Spleen (tissue), 13 donors: ENCODE results near the gene RIBC2. TPM values are rescaled to one million over a fixed set of nuclear protein-coding genes. Genes with fewer than 3 reads are reported as not detected.
A peak's percentile ranks its signal among the peaks of the same experiment; 100 is the strongest.
"Not testable (repeated sequence)": the region's sequence is repeated elsewhere in the genome, so short reads cannot be mapped to it uniquely, and the experiment has no call there.

Experiments
- DNase-seq: peaks from one replicate; pipeline ENCODE4 v3.0.0-alpha.2; 2020
- H3K27ac ChIP-seq, 8 donors: fragments of 200-600 bp; sonication (generic) in 7 of 8; 1 replicate in 4 of 8; 2 replicates in 4 of 8; pipeline versions ENCODE4 v1.5.0 to v1.8.0; 2016 to 2021; ENCODE audit warnings: inconsistent platforms in 4 of 8, mild to moderate bottlenecking in 4 of 8, moderate library complexity in 1 of 8
- H3K27me3 ChIP-seq, 7 donors: fragments of 200-600 bp; sonication (generic) in 6 of 7; replicated peaks in 1 of 7; 1 replicate in 4 of 7; 2 replicates in 3 of 7; pipeline versions ENCODE4 v1.5.0 to v1.8.0; 2016 to 2021; ENCODE audit warnings: inconsistent platforms in 3 of 7, mild to moderate bottlenecking in 1 of 7
- H3K36me3 ChIP-seq, 6 donors: fragments of 200-600 bp; sonication (generic) in 5 of 6; 1 replicate in 4 of 6; 2 replicates in 2 of 6; pipeline versions ENCODE4 v1.5.0 to v1.8.0; 2016 to 2021; ENCODE audit warnings: inconsistent platforms in 2 of 6
- H3K4me1 ChIP-seq, 6 donors: fragments of 200-600 bp; sonication (generic) in 5 of 6; 1 replicate in 3 of 6; 2 replicates in 3 of 6; pipeline versions ENCODE4 v1.5.0 to v1.8.0; 2016 to 2021; ENCODE audit warnings: inconsistent platforms in 3 of 6
- H3K4me3 ChIP-seq, 8 donors: fragments of 200-600 bp; sonication (generic) in 7 of 8; 1 replicate in 4 of 8; 2 replicates in 4 of 8; pipeline versions ENCODE4 v1.5.0 to v1.8.0; 2016 to 2021; ENCODE audit warnings: inconsistent platforms in 4 of 8, mild to moderate bottlenecking in 4 of 8, moderate library complexity in 2 of 8
- H3K9me3 ChIP-seq, 8 donors: fragments of 200-600 bp; sonication (generic) in 7 of 8; 1 replicate in 4 of 8; 2 replicates in 4 of 8; pipeline versions ENCODE4 v1.5.0 to v1.8.0; 2016 to 2021; ENCODE audit warnings: inconsistent platforms in 4 of 8
- CTCF ChIP-seq, 11 experiments: fragments of 200-600 bp in 7 of 11; fragments of 450-650 bp in 4 of 11; sonication (generic) in 4 of 11; IDR thresholded peaks in 8 of 11; conservative IDR thresholded peaks in 3 of 11; 1 replicate in 7 of 11; 2 replicates in 4 of 11; pipeline versions ENCODE4 v1.4.0 to v1.8.0; 2016 to 2021; ENCODE audit warnings: antibody characterized with exemption in 11 of 11, inconsistent platforms in 4 of 11, mild to moderate bottlenecking in 1 of 11
- POLR2A ChIP-seq, 3 donors: fragments of 450-650 bp; IDR thresholded peaks; one replicate each; pipeline ENCODE4 v1.5.1; 2017; ENCODE audit warnings: antibody characterized with exemption in 3 of 3, mild to moderate bottlenecking in 1 of 3
- POLR2AphosphoS5 ChIP-seq, 3 donors: sonication (generic); formaldehyde crosslinking; IDR thresholded peaks; one replicate each; pipeline ENCODE4 v1.5.1; 2017; ENCODE audit warnings: antibody characterized with exemption in 3 of 3
- WGBS, 5 donors: extraction: QIAGEN DNeasy Blood & Tissue Kit in 3 of 5; methylation state at CpG; one replicate each; pipeline versions ENCODE4 v1.1.5 to v1.1.7; 2013 to 2018; 5-methylcytosine and 5-hydroxymethylcytosine counted together
- intact Hi-C: fragments of 100-400 bp; cut with DNase I; formaldehyde crosslinking; loops from one replicate; pipeline ENCODE4 v1.15.0; 2023; ENCODE audit warnings: low total_unique reads
- long read RNA-seq, 2 donors: transcript quantifications; one replicate each; lab custom pipeline, GENCODE V29; 2026
- polyA plus RNA-seq, 3 donors: library from polyadenylated mRNA; stranded (reverse); fragments of 200-250 nt; gene quantifications; one replicate each; pipeline ENCODE4 v1.2.1, GENCODE V29; 2013
- total RNA-seq, 7 donors: library from RNA; depleted of rRNA in 3 of 7; stranded (reverse); fragments of >200 nt in 3 of 7; fragmentation: NEBNext Ultra II Directional in 4 of 7; extraction: Animal tissue kit (Norgen Biotek cat#: 25700) in 4 of 7; gene quantifications; one replicate each; pipeline versions ENCODE4 v1.1.0 to v1.2.1, GENCODE V29; 2016 to 2021
- donor health status: healthy with polysubstance abuse.
- donor health status: DM: no; HTN: no; CAD: no; lungs with moderate emphysema.
- donor health status: DM: no; HTN: no; CAD: no.
- donor health status: Bipolar disorder and iron deficiency.
- donor health status: healthy.
- donor health status: DM: no; HTN: no; CAD: no.
- donor health status: DM: yes; HTN: yes; CAD: no.

Gene RIBC2
- total RNA-seq (under 1 TPM in 3 of 7 donors, not detected in 4; 0.27 to 0.83 (median 0.38) TPM), polyA plus RNA-seq (under 1 TPM; 0.30 to 0.48 (median 0.36) TPM)
- long read RNA-seq, donor 1: 0 reads
- long read RNA-seq, donor 2: 0 reads

DNA sequence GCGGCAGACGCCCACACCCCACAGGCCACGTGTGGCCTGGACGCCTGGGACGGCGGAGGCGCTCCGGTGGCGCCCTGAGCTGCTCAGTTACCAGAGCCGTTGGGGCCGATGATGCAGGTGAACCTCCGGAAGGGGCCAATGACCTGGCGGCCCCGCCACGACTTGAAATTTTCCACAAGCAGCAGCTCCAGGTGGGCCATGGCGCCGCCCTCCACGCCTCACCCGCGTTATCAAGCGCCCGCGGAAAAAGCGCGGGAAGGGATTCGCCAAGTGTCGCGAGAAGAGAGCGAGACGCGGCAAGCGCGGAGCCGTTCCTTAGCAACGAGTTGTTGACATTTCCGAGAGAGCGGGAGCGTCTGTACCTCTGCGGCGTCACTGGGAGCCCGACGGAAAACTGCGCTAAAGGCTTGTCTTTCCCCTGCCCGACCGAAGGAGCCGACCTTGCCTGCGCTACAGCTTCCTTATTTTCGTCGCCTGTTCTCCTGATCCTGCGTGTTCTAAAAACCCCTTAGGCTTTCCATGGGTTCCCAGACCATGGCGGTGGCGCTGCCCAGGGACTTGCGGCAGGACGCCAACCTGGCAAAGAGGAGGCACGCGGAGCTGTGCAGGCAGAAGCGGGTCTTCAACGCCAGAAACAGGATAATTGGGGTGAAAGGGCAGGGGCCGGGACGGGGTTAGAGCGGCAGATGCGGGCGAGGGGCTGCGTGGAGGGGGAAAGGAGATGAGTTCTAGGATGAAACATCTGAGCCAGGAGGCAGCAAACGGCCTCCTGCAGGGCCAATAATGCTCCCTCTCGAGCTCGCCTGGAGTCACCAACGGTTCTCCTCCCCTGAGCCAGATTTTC, at the start of gene RIBC2, which contains the start of gene SMC1B:
Gene RIBC2, plus strand, starts transcription at position 326 of the 844 bp plus-strand sequence. Its CDS starts 194 bp downstream, at position 520.
Gene SMC1B, minus strand, starts transcription at position 232 of the 844 bp plus-strand sequence. Its CDS starts 32 bp downstream, at position 200.
- H3K4me3 ChIP-seq: peak within 1 kb of the TSS; percentile 20 to 69 (median 43)
- no peaks in the 10 kb centered on the region for H3K9me3 ChIP-seq
- peak; percentile 88 for DNase-seq
- intact Hi-C loops: no loop called here
- 7 to 16% (median 11%) methylated on average over 38 to 68 of the region's 68 CpGs for WGBS, 5 donors
- TF ChIP-seq POLR2A (IDR thresholded peaks at IDR 0.05) (no peak), POLR2AphosphoS5 (IDR thresholded peaks at IDR 0.05) (peak in 2 of 3 donors; percentile 34 to 53), CTCF (IDR thresholded peaks at IDR 0.05 in 8 of 11, conservative IDR thresholded peaks at IDR 0.05 in 3 of 11) (peak in 1 of 11 experiments; percentile 7)
- no peaks in the 10 kb centered on the region for H3K36me3 ChIP-seq
- H3K27me3 ChIP-seq: peaks cover 0 to 29% (median 0%) of the 10 kb centered on the region in 7 donors
- peaks cover 5 to 18% (median 15%) of the 10 kb centered on the region in 6 donors for H3K4me1 ChIP-seq
- no peak within 1 kb of the TSS for H3K27ac ChIP-seq

DNA sequence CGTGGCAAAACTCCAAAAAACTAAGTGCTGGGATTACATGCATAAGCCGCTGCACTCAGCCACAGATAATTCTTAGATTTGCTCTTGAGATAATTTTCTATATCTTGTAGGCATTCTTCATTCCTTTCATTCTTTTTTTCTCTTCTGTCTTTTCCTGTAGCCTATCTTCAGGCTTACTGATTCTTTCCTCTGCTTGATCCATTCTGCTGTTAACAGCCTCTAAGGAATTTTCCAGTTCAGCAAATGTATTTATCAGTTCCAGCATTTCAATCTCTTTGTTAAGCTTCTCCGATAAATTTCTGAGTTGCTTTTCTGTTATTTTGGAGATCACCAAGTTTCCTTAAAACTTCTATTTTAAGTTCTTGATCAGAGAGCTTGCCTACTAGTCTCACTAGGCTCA, 46.8 kb upstream of the RIBC2 start:
- DNase-seq: no peak
- Histone ChIP-seq H3K4me1 (no peaks in the 10 kb centered on the region), H3K9me3 (peaks cover 0 to 23% (median 20%) of the 10 kb centered on the region in 8 donors), H3K27me3 (peaks cover 0 to 8% (median 0%) of the 10 kb centered on the region in 7 donors), H3K4me3 (no peak overlapping the region), H3K36me3 (no peaks in the 10 kb centered on the region), H3K27ac (no peak overlapping the region)
- intact Hi-C loops: no loop called here
- TF ChIP-seq POLR2A (IDR thresholded peaks at IDR 0.05): no peak
- no peak for TF ChIP-seq POLR2AphosphoS5 (IDR thresholded peaks at IDR 0.05)
- no peak for TF ChIP-seq CTCF (IDR thresholded peaks at IDR 0.05 in 8 of 11, conservative IDR thresholded peaks at IDR 0.05 in 3 of 11)
- WGBS, 5 donors: 79 to 89% (median 86%) methylated on average over 3 of the region's 3 CpGs

DNA sequence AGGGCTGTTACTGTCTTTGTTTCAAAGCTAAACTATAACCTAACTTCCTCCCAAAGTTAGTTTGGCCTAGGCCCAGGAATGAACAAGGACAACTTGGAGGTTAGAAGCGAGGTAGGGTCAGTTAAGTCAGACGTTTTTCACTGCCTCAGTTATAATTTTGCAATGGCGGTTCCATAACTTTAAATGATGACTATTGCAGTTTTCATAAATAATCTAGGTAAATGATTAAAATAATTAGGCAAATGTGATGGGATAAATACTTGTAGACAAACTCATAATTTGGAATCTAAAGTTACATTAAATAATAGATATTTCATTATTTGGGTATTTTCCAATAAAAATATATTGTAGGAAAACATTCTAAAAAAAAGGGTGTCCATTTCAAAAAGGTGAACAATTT, 39.9 kb upstream of the RIBC2 start:
- H3K36me3 ChIP-seq, H3K27me3 ChIP-seq, DNase-seq, H3K4me1 ChIP-seq, intact Hi-C loops, H3K4me3 ChIP-seq, H3K27ac ChIP-seq, H3K9me3 ChIP-seq: not testable (repeated sequence)
- 83 to 88% (median 85%) methylated on average over 3 of the region's 3 CpGs for WGBS, 5 donors

- Histone ChIP-seq H3K27ac (no peak overlapping the region), H3K36me3 (no peaks in the 10 kb centered on the region), H3K4me3 (no peak overlapping the region), H3K9me3 (no peaks in the 10 kb centered on the region), H3K4me1 (peaks cover 0 to 5% (median 0%) of the 10 kb centered on the region in 6 donors), H3K27me3 (no peaks in the 10 kb centered on the region)
- no peak for DNase-seq
- intact Hi-C loops: no loop called here
- 55 to 87% (median 63%) methylated on average over 3 of the region's 3 CpGs for WGBS, 5 donors
- TF ChIP-seq POLR2AphosphoS5 (IDR thresholded peaks at IDR 0.05) (no peak), POLR2A (IDR thresholded peaks at IDR 0.05) (no peak), CTCF (IDR thresholded peaks at IDR 0.05 in 8 of 11, conservative IDR thresholded peaks at IDR 0.05 in 3 of 11) (no peak)
These were observed 37.5 kb upstream of the RIBC2 start for GRCh38 chr22:45376009-45376408.
